Esophagus squamous epithelium (tissue), 4 donors: ENCODE results near the gene CASTOR1.

Source experiments
- POLR2A ChIP-seq, 4 donors: fragments of 450-650 bp; IDR thresholded peaks; one replicate each; pipeline ENCODE4 v1.6.1; 2017; ENCODE audit warnings: antibody characterized with exemption in 4 of 4, mild to moderate bottlenecking in 4 of 4, moderate library complexity in 3 of 4
- TF ChIP-seq, protein P1 (sequence below), 6 experiments: fragments of 450-650 bp in 4 of 6; fragments of 200-600 bp in 2 of 6; sonication (generic) in 2 of 6; IDR thresholded peaks; one replicate each; pipeline ENCODE4 v1.5.1; 2016 to 2019; ENCODE audit warnings: antibody characterized with exemption in 6 of 6, mild to moderate bottlenecking in 4 of 6, moderate library complexity in 4 of 6

- TF ChIP-seq, protein P1, sequence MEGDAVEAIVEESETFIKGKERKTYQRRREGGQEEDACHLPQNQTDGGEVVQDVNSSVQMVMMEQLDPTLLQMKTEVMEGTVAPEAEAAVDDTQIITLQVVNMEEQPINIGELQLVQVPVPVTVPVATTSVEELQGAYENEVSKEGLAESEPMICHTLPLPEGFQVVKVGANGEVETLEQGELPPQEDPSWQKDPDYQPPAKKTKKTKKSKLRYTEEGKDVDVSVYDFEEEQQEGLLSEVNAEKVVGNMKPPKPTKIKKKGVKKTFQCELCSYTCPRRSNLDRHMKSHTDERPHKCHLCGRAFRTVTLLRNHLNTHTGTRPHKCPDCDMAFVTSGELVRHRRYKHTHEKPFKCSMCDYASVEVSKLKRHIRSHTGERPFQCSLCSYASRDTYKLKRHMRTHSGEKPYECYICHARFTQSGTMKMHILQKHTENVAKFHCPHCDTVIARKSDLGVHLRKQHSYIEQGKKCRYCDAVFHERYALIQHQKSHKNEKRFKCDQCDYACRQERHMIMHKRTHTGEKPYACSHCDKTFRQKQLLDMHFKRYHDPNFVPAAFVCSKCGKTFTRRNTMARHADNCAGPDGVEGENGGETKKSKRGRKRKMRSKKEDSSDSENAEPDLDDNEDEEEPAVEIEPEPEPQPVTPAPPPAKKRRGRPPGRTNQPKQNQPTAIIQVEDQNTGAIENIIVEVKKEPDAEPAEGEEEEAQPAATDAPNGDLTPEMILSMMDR (IDR thresholded peaks at IDR 0.05), result no peak
- no peak for TF ChIP-seq POLR2A (IDR thresholded peaks at IDR 0.05)
These were observed 15.4 kb downstream of the CASTOR1 start for GRCh38 chr22:30273711-30274436.
